Neural cell (in vitro differentiated cells): Measurements from ENCODE around the gene IL20RA. TPM values are rescaled to one million over a fixed set of nuclear protein-coding genes. Genes with fewer than 3 reads are reported as not detected.

Experiments
- H2AFZ ChIP-seq: fragments of 200-600, 300-800 bp; sonication (generic), shearing (Covaris generic); 2 replicates; pipeline ENCODE4 v1.6.0; 2014; ENCODE audit warnings: low read depth, mild to moderate bottlenecking, antibody characterized with exemption, low read length, moderate library complexity
- H3F3A ChIP-seq: fragments of 200-600 bp; shearing (Covaris generic); 2 replicates; pipeline ENCODE4 v1.6.1; 2016; ENCODE audit warnings: mild to moderate bottlenecking, moderate library complexity, mixed read lengths, antibody characterized with exemption, low read length; ENCODE audit not compliant: insufficient read depth, poor library complexity, severe bottlenecking
- H3K27ac ChIP-seq: fragments of 200-600, 300-800 bp; sonication (generic), shearing (Covaris generic); 2 replicates; pipeline ENCODE4 v1.5.1; 2014; ENCODE audit warnings: mild to moderate bottlenecking, low read length, moderate library complexity
- H3K27me3 ChIP-seq: fragments of 300-800, 200-600 bp; sonication (generic), shearing (Covaris generic); 2 replicates; pipeline ENCODE4 v1.6.0; 2014; ENCODE audit warnings: mild to moderate bottlenecking, low read depth, low read length, moderate library complexity; ENCODE audit not compliant: insufficient read depth
- H3K36me3 ChIP-seq: fragments of 300-800, 200-600 bp; sonication (generic), shearing (Covaris generic); 2 replicates; pipeline ENCODE4 v1.5.1; 2014; ENCODE audit warnings: mild to moderate bottlenecking, antibody characterized with exemption, low read length, moderate library complexity; ENCODE audit not compliant: insufficient read depth
- H3K4me2 ChIP-seq: fragments of 300-800, 200-600 bp; sonication (generic), shearing (Covaris generic); 2 replicates; pipeline ENCODE4 v1.6.0; 2014; ENCODE audit warnings: mild to moderate bottlenecking, low read length
- H3K4me3 ChIP-seq: fragments of 300-800, 200-600 bp; sonication (generic), shearing (Covaris generic); 2 replicates; pipeline ENCODE4 v1.5.1; 2014; ENCODE audit warnings: mild to moderate bottlenecking, low read length, moderate library complexity
- H3K79me2 ChIP-seq: fragments of 200-600 bp; shearing (Covaris generic); replicated peaks from 2 replicates; pipeline ENCODE4 v1.6.0; 2014; ENCODE audit warnings: mild to moderate bottlenecking, low read length, moderate library complexity; ENCODE audit not compliant: insufficient read depth
- H3K9ac ChIP-seq: fragments of 300-800, 200-600 bp; sonication (generic), shearing (Covaris generic); 2 replicates; pipeline ENCODE4 v1.6.1; 2016; ENCODE audit warnings: mild to moderate bottlenecking, low read length, mixed read lengths
- H3K9me2 ChIP-seq: fragments of 200-600 bp; shearing (Covaris generic); 2 replicates; pipeline ENCODE4 v1.6.1; 2016; ENCODE audit warnings: mild to moderate bottlenecking, low read length, mixed read lengths; ENCODE audit not compliant: insufficient read depth
- H3K9me3 ChIP-seq: fragments of 200-600, 300-800 bp; sonication (generic), shearing (Covaris generic); 2 replicates; pipeline ENCODE4 v1.6.1; 2016; ENCODE audit warnings: mild to moderate bottlenecking, mixed run types, low read length, moderate library complexity, mixed read lengths
- H4K20me1 ChIP-seq: fragments of 200-600 bp; shearing (Covaris generic); 2 replicates; pipeline ENCODE4 v1.6.1; 2016; ENCODE audit warnings: mild to moderate bottlenecking, mixed run types; ENCODE audit not compliant: insufficient read depth
- CTCF ChIP-seq: fragments of 450-650 bp; IDR thresholded peaks from 2 replicates; pipeline ENCODE4 v1.5.1; 2014; ENCODE audit warnings: antibody characterized with exemption, mild to moderate bottlenecking, moderate library complexity; ENCODE audit not compliant: poor library complexity, severe bottlenecking
- EP300 ChIP-seq: fragments of 450-650 bp; conservative IDR thresholded peaks from 2 replicates; pipeline ENCODE4 v1.6.1; 2014; ENCODE audit warnings: antibody characterized with exemption, mild to moderate bottlenecking, moderate library complexity; ENCODE audit not compliant: poor library complexity, severe bottlenecking
- EZH2 ChIP-seq: fragments of 200-600, 300-800 bp; shearing (Covaris generic), sonication (generic); IDR thresholded peaks from 2 replicates; pipeline ENCODE4 v1.6.1; 2014; ENCODE audit warnings: antibody characterized with exemption, low read length, borderline replicate concordance, mild to moderate bottlenecking; ENCODE audit not compliant: insufficient read depth, poor library complexity, severe bottlenecking
- MXI1 ChIP-seq: fragments of 450-650 bp; conservative IDR thresholded peaks from 2 replicates; pipeline ENCODE4 v1.6.1; 2014; ENCODE audit warnings: antibody characterized with exemption, mild to moderate bottlenecking; ENCODE audit not compliant: poor library complexity, severe bottlenecking
- POLR2AphosphoS5 ChIP-seq: IDR thresholded peaks from 2 replicates; pipeline ENCODE4 v1.6.1; 2012
- RAD21 ChIP-seq: fragments of 450-650 bp; conservative IDR thresholded peaks from 2 replicates; pipeline ENCODE4 v1.6.1; 2014; ENCODE audit warnings: antibody characterized with exemption, mild to moderate bottlenecking, moderate library complexity
- SMC3 ChIP-seq: fragments of 450-650 bp; conservative IDR thresholded peaks from 2 replicates; pipeline ENCODE4 v1.6.1; 2014; ENCODE audit warnings: antibody characterized with exemption, mild to moderate bottlenecking, moderate library complexity; ENCODE audit not compliant: poor library complexity
- TAF1 ChIP-seq: IDR thresholded peaks from 2 replicates; pipeline ENCODE4 v1.6.1; 2012; ENCODE audit warnings: low read depth
- polyA plus RNA-seq: library from polyadenylated mRNA; depleted of rRNA; stranded (reverse); fragments of >200 nt; gene quantifications from 2 replicates; pipeline ENCODE4 v1.2.3, GENCODE V29; 2014
- TF ChIP-seq, protein P1 (sequence below): IDR thresholded peaks from 2 replicates; pipeline ENCODE4 v1.6.1; 2012; ENCODE audit warnings: borderline replicate concordance

The IL20RA gene
- polyA plus RNA-seq, 1 donor from 2014 or later: not detected

DNA sequence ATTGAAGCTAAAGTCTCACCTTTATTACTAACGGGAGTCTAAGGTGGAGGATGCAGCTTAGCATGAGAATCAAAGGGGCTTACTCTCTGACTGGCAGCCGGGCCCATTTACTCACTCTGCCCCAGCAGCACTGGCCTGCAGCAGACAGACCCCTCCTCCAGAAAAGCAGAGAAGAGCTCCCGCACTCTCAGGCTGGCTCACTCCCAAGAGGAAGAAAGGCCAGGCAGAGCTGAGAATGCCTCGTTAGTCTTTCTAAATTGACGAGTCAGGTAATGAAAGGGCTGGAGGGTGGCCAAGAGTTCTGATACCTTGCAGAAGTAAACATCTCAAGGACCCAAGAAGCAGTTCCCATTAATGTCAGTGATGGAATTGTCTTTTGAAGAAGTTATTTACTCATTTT, 44.5 kb upstream of the IL20RA start:
- Histone ChIP-seq H4K20me1 (no peaks in the 10 kb centered on the region), H2AFZ (no peak overlapping the region), H3K4me3 (no peak overlapping the region), H3K9me3 (no peaks in the 10 kb centered on the region), H3K9ac (no peak overlapping the region), H3K27ac (no peak overlapping the region), H3K79me2 (no peaks in the 10 kb centered on the region), H3K4me2 (no peak overlapping the region), H3K27me3 (no peaks in the 10 kb centered on the region), H3F3A (no peaks in the 10 kb centered on the region), H3K9me2 (no peaks in the 10 kb centered on the region), H3K36me3 (no peaks in the 10 kb centered on the region)
- no peak for TF ChIP-seq RAD21
- TF ChIP-seq, protein P1, sequence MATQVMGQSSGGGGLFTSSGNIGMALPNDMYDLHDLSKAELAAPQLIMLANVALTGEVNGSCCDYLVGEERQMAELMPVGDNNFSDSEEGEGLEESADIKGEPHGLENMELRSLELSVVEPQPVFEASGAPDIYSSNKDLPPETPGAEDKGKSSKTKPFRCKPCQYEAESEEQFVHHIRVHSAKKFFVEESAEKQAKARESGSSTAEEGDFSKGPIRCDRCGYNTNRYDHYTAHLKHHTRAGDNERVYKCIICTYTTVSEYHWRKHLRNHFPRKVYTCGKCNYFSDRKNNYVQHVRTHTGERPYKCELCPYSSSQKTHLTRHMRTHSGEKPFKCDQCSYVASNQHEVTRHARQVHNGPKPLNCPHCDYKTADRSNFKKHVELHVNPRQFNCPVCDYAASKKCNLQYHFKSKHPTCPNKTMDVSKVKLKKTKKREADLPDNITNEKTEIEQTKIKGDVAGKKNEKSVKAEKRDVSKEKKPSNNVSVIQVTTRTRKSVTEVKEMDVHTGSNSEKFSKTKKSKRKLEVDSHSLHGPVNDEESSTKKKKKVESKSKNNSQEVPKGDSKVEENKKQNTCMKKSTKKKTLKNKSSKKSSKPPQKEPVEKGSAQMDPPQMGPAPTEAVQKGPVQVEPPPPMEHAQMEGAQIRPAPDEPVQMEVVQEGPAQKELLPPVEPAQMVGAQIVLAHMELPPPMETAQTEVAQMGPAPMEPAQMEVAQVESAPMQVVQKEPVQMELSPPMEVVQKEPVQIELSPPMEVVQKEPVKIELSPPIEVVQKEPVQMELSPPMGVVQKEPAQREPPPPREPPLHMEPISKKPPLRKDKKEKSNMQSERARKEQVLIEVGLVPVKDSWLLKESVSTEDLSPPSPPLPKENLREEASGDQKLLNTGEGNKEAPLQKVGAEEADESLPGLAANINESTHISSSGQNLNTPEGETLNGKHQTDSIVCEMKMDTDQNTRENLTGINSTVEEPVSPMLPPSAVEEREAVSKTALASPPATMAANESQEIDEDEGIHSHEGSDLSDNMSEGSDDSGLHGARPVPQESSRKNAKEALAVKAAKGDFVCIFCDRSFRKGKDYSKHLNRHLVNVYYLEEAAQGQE: no peak
- no peak for TF ChIP-seq POLR2AphosphoS5
- no peak for TF ChIP-seq MXI1
- no peak for TF ChIP-seq SMC3
- no peak for TF ChIP-seq EZH2
- no peak for TF ChIP-seq EP300
- TF ChIP-seq CTCF: no peak
- TF ChIP-seq TAF1: no peak

DNA sequence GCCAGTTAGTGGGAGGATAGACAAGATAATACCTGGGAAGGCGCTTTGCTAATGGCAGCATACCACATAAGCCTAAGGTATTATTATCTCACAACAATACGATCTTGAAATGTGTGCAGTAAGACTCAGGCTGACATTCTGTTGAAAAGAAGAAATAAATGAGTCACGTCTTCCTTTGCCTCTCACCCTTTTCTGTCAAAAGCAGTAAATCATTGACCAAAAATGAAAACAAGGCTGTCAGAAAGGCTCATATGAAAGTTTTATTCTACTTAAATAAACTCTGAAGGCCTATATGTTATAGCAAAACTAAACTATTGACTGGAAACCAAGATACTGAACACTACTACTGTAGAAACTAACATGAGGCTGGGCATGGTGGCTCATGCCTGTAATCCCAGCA, 43.1 kb upstream of the IL20RA start:
- Histone ChIP-seq H3K27ac (no peak overlapping the region), H3K4me3 (no peak overlapping the region), H3K36me3 (no peaks in the 10 kb centered on the region), H3K9me3 (no peaks in the 10 kb centered on the region), H3K9ac (no peak overlapping the region), H3K9me2 (no peaks in the 10 kb centered on the region), H3K79me2 (no peaks in the 10 kb centered on the region), H2AFZ (no peak overlapping the region), H3K4me2 (no peak overlapping the region), H3F3A (no peaks in the 10 kb centered on the region), H3K27me3 (no peaks in the 10 kb centered on the region), H4K20me1 (no peaks in the 10 kb centered on the region)
- no peak for TF ChIP-seq TAF1
- peak; percentile 22 for TF ChIP-seq POLR2AphosphoS5

DNA sequence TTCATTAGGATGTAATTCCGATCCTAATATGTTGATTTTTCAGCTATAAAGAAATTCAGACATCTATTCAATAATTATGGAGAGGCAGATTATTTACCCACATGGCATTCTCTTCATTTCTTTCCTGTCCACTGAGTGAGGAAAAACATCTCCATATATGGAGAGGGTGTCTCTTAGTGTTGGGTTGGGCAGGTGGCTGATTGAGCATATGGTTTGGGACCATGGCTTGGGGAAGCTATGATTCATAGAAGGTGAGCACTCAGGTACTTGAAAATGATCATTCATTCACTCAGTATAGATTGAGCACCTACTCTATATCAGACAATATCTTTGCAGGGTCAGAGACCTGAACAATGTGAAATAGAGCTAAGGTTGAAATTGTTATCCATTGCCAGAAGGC, 41.3 kb upstream of the IL20RA start:
- no peak overlapping the region for H2AFZ ChIP-seq
- no peaks in the 10 kb centered on the region for H3K27me3 ChIP-seq
- no peak for TF ChIP-seq RAD21
- no peak for TF ChIP-seq POLR2AphosphoS5
- no peak for TF ChIP-seq EP300
- no peaks in the 10 kb centered on the region for H3K9me2 ChIP-seq
- no peaks in the 10 kb centered on the region for H3K79me2 ChIP-seq
- no peaks in the 10 kb centered on the region for H3F3A ChIP-seq
- no peaks in the 10 kb centered on the region for H4K20me1 ChIP-seq
- H3K9ac ChIP-seq: no peak overlapping the region
- no peaks in the 10 kb centered on the region for H3K9me3 ChIP-seq
- no peak overlapping the region for H3K4me3 ChIP-seq
- H3K27ac ChIP-seq: no peak overlapping the region
- H3K4me2 ChIP-seq: no peak overlapping the region
- no peaks in the 10 kb centered on the region for H3K36me3 ChIP-seq
